ENCODE measurements around the gene USP24.

- TF ChIP-seq CTCF (IDR thresholded peaks at IDR 0.05) (no peak), CBFB (CRISPR knock-in tag; IDR thresholded peaks at IDR 0.05; ENCODE audit: low read depth) (no peak)
These were observed 181.9 kb downstream of the USP24 start for GRCh38 chr1:55033265-55033614.
